HG03521 (cell line): Measurements from ENCODE around the gene KCNQ5.

Source experiments
- ATAC-seq: cut with Tn5 transposase; IDR thresholded peaks from one replicate; pipeline ENCODE4 v1.9.1; 2021; ENCODE audit warnings: mild to moderate bottlenecking, moderate library complexity; ENCODE audit not compliant: unreplicated experiment

KCNQ5 gene

DNA sequence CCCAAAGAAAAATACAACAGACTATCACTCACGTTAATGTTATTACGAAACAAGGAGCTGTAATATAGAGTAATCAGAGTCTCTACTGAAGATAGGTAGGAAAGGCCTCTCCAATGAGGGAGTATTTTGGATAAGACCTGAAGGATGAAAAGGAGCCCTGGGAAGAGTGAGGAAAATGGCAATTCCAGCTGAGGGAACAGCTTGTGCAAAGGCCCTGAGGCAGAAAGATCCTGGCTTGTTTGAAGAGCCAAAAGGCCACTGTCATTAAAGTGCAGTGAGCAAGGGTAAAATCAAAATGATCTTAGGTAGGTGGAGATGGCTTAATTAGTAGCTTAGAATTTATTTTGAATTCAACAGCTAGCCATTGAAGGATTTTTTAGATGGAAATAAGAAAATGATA is 464.9 kb downstream of the KCNQ5 start:
- no peak for ATAC-seq

DNA sequence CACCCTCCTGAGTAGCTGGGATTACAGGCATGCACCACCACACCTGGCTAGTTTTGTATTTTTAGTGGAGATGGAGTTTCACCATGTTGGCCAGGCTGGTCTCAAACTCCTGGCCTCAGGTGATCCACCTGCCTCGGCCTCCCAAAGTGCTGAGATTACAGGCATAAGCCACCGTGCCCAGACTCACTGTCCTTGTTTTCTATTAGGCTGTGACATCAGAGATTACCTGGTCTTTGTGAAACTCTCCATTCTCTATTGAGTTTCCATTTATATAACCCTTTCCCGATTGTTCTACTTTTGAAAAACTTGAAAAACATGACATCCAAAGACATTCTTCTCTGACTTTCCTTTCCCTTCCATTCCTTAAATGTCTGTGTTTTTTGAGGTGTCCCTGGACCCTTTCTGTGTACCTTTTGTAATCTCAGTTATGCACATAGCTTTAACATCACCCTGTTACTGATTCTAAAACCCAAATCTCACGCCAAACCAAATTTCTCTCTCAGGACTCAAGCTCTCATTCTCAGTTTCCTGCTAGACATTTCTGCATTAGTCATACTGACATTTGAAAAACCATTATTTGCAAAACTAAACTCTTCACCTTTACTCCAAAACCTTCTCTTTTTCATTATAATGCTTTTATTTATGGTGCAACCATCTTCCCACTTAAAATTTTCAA is 466.4 kb downstream of the KCNQ5 start:
- peak; percentile 64 for ATAC-seq

DNA sequence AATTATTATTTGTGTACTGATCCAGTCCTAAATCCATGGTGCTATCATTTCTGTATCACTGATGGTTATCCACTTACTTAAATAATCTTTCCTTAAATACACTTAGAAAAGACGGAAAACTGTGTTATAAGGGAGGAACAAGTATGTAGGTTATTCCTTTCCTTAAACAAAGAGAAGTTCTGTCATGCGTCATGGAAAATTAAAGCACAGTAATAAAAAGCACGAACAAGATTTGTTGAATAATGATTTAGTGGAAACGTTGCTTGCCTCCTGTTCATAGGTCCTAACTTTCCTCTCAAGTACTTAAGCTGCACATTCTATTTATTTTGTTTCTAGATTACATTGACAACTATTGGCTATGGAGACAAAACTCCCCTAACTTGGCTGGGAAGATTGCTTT is 483.1 kb downstream of the KCNQ5 start:
- ATAC-seq, result no peak

DNA sequence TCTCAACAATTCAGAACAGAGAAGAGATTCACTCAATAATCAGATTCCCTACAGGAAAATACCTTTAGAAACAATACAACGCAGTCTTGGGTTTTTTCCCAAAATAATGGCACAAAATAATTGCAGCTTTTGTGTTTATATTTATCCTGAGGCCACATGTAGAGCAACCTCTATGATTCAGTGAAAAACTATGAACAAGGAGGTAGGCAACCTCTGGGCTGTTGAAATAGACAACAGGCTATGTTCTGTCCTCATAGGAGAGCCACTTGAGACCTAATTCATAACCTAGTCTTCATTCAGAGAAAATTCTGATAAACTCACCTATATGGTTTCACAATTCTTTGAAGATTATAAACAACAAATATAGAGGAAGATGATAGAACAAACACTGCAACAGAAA is 485.2 kb downstream of the KCNQ5 start:
- no peak for ATAC-seq

DNA sequence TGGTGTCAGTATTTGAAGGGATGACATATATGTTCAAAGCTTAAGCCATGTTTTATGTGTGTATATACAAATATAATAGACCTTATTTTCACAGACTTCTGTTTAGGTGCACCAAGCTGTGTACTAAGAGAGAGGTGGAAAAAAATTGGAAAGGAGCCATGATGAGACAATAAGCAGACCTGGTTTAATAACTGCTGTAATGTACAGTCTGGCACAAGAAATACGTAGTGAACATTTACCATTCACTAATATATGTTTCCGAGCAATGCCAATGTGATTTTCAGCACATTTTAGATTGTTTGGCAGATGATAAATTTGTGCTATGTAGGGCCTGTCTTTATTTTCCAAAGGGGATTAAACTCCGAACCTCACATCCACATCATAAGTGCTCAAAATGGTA is 487.1 kb downstream of the KCNQ5 start:
- ATAC-seq, result no peak

DNA sequence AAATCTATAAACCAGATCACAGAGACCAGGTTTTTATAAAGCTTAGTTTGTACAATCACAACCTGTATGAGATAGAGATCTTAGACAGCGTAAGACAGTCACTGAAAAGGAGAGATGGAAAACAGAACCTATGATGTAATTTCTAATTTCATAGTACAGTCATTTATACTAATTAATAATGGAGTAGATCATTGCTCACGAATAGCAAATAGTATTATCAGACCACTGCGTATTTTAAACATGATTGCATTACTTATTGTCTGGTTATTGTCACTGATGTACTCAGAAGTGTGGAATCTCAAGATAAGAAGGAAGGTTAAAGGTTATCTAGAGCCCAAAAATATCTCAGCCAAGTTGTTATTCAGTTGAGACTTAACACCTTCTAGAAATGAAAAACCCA is 487.8 kb downstream of the KCNQ5 start:
- ATAC-seq, result no peak

DNA sequence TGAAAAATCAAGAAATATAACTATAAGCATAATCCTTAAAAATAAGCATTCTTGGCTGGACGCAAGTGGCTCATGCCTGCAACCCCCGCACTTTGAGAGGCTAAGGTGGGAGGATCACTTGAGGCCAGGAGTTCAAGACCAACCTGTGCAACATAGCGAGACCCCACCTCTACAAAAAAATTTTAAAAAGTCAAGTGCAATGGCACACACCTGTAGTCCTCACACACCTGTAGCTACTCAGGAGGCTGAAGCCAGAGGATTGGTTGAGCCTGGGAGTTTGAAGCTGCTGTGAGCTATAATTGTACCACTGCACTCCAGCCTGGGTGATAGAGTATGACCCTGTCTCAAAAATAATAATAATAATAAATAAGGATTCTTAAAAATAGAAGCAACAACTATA is 494.5 kb downstream of the KCNQ5 start:
- no peak for ATAC-seq

DNA sequence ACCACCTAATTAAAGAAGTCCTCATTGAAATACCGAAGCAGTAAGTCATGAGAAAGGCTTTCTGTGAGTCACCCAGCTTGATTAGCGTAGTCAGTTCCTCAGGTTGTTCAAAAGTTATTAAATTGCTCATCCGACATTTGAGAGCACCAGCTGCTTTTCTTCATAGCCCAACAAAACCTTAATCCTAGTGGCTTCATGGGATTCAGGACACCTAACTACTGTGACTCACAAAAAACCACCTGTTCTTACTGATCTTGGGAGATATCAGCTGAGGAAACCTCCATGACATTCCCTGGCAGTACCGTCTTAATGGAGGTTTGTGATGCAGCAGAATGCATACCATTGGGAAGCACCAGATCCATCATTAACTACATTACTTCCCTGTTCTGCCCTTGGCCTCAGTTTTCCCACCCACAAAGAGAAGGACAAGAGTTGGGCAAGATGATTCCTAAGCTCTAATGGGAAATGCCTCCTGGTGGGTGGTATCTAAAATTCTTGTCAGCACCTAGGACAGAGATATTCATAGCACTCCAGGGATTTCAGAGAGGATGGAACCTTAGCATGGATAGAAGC is 499.6 kb downstream of the KCNQ5 start:
- ATAC-seq, result no peak

DNA sequence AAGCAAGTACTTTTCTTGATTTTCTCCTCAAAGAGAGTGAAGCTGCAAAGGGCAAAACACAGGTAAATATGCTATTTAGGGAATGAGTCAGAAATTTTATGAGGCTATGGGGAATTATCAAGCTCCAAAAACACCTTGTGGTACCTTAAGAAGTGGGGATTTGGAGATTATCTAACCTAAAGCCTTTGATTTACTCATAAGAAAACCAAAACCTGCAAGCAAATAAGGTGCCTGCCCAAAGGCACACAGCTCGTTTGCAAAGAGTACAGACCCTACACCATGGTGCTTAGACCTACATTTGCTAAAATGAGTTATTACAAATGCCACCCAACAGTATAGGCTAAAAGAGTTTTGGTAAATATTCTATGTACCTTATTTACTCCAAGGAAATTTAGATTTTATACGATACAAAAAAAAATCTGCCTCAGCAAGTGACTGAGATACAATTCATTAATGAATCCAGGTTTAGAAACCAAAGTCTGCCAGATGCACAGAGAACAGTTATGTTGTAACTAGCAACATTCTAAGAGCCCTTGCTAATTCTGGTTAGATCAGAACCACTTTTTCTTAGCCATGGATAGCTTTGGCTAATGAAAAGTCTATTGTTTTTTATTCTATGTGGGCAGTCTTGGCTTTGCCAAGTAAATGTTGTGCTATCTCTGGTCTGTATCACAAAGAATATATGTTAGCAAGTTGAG is 501.9 kb downstream of the KCNQ5 start:
- ATAC-seq, result no peak

DNA sequence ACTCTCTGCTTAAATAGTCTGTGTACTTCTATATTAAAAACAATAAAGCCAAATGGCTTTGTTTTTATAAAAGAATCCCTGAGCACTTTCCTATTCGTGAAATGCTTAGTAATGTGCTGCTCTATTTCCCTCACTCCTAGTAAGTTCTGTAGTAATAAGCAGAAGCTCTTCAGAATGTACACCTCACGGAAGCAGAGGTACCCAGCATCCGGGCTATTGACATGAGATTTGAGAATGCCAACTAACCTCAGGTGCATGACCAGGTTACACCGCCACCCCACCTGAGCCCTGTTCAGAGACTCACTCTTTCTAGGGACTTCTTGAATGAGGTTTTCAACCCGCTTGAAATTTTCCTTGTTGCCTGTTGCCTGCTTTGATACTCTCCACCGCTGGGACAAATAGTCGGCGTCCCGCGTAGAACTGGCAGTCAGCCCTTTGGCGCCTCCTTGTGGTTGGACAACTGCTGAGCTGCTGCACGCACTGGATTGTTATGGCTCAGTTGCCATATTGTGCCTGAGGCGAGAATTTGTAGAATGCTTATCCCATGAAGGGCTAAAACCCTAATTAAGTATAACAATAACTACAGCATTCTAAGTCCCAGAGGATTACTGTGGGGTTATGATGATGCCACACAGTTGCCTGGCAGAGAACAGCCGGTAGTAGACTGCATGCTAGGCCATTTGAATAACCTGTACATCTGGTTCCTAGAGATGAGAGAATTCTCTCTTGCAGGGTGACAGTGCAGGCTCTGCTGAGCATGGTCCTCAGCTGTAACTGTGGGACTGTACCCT is 508.0 kb downstream of the KCNQ5 start:
- peak; percentile 88 for ATAC-seq

DNA sequence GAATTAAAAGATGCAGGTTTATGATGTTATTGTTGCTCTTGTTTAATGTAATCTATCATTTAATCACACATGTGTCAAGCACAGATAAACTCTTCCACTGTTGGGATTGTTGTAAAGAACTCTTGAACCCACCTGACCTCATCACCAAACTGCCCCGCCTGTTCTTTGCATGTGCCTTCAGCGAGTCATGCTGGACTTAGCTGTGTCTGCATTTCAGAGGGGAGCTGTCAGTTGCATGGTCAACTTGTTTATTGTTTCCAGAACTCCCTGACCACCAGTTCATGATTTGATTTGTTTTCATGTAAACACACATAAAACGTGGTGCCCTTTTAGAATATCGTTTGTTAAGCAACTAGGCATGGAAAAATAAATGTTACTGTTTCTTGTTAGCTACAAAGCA is 509.8 kb downstream of the KCNQ5 start:
- no peak for ATAC-seq

DNA sequence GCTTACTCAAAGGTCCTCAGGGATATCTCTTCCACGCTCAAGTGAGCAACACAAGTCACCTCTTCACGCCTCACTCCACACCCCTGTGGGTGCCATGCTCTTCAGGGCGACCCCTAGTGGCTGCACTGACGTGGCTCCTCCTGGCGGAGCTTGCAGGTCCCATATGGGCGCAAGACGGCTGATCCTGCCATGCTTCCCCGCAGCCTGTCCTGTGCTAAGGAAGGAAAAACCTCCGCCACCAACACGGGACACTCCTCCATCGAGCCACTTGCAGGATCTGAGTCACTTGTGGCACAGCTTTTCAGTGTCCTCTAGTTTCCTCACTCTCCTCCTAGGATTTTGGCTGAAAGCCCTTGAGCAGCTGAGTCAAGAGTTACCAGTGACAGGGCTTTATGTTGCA is 512.7 kb downstream of the KCNQ5 start:
- no peak for ATAC-seq

DNA sequence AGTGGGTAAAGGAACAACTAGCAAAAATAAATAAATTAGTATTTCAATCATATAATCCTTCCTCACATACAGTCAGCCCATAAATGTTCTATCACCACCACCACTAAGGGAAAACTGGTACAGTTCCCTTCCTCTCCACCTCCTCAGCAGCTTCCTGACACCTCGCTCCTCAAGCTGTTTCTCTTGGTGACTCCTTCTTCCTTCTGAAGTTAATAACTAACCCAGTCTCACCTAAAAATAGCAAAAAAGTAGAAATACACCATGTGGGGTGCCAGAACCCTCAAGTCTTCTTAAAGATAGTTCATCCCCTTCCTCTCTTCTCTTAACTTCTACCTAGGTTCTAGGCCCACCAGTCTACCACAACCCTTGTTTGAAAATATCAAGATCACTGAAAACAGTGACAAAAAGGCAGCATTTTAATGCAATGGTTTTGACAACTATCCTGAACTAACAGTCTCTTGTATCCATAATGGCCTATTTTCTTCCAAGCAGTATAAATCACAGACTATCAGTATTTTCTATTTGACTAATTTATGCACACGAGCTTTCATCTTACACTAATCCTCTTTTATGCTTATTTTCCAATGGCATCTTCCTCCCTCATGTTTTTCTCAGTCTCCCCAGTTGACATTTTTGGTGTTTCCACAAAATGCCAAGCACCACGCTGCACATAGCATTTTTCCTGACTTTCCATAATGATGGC is 518.0 kb downstream of the KCNQ5 start:
- no peak for ATAC-seq

DNA sequence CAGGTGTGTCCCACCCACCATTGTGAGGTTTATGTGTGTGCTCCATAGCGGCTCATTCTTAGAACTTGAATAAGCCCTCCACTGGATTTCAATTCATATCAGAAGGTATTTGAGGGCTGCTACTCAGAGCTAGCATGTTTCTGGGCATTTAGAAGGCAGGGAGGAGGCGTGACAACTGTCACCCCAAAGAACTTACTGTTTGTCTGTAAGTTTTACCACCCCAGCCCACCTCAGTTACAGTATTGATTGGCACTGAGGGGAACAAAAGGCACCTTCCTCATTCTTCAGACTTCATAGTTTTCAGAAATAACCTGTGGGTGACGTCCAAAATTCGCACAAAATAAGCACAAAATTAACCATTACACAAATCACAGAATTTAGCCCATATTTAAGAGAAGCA is 521.7 kb downstream of the KCNQ5 start:
- ATAC-seq, result no peak

DNA sequence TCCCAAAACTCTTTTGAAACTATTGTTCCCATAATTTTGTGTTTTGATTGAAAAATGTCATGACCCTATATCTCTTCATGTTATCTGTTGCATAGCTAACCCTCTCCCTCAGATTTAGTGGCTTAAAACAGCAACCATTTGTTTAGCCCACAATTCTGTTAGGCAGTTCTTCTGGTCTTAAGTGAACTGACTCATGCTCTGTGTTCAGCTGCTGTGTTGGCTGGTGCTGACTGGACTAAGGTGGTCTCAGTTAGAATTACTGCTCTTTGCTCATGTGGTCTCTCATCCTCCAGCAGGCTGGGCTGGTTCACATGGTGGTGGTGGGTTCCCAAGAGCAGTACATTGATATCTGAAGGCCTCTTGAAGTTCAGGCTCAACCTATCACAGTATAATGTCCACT is 522.7 kb downstream of the KCNQ5 start:
- no peak for ATAC-seq

DNA sequence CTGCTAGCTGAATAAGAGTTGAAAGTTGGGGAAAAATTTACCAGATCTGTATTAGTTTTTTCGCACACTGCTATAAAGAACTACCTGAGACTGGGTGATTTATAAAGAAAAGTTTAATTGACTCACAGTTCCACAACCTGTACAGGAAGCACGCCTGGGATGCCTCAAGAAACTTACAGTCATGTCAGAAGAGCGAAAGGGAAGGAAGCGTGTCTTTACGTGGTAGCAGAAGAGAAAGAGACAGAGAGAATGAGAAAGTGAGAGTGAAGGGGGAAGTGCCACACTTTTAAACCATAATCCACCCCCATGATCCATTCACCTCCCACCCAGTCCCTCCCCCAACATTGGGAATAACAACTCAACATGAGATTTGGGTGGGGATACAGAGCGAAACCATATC is 523.8 kb downstream of the KCNQ5 start:
- ATAC-seq, result no peak

DNA sequence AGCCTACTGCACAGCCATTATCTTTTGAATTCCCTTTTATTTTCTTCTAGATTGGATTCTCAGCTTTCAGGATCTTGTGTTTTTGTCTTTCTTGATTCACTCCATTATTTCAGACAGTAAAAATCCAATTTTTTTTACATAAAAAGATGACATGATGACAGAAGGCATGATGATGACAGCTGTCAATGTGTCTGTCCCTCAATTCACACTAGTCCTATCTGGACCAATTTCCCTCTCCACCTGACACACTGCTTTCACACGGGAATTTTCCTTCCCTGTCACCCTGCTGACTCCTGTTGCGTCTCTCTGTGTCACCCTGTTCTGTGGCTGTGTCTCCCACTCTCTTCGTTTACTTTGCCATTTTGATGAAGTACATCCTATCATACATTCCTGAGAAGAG is 529.9 kb downstream of the KCNQ5 start:
- ATAC-seq, result no peak

DNA sequence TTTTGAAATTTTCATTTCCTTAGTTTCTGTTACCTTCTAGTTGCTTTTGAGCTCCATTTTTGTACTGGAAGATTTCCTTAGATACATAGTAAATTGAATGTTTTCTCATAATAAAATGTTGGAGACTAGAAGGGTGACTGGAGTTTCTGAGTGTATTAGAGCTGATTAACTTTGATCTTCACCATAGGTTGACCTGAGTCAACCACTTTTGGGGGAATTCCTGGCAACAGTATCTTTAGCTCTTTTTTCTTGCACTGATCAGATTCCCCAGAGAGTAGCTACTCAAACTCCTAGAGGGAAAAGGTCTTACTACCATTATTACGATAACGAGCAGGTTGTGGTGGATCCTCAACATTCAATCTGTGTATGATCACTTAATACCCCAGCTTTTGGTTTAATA is 530.7 kb downstream of the KCNQ5 start:
- no peak for ATAC-seq

DNA sequence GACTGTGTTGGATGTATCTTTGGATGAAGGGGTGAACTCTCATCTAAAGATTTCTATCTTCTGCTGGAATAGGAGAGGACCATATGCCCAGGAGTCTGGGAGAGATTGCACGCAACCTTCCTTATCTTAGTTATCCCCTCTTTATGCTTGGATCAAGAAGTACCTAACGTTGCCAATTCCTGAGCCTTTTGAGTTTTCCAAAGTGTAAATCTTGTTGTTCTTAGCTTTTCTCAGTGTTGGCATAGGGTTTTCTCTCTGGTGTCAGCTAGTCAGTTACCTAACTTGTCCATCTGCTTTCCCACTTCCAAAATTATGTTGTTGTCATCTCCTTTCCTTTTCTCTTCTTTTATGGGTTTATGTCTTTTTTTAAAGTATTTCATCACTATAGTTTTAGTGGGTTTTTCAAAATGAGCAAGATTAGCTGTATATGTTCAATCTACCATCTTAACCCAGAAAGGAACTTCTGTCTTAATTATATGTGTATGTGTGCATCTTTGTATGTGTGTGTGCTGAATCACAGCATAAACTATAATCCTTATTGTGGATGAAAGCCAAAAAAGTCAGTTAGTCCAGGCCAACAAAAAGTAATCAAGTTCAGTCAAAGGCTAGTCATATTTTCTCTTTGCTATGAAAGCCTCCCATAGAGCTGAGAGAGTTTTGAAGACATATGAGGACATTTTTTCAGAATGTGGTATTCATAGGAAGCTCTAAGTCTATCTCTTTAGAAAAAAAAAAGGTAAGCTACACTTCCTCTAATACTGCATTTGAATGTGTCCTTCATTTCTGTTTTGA is 531.3 kb downstream of the KCNQ5 start:
- ATAC-seq, result no peak
